Bronchus fibroblast of lung (primary cell): ENCODE data around the gene TRIM5. TPM values are rescaled to one million over a fixed set of nuclear protein-coding genes. Genes with fewer than 3 reads are reported as not detected.

ENCODE experiments used
- total RNA-seq: library from RNA; depleted of rRNA; stranded (reverse); fragments of >200 nt; gene quantifications from 2 replicates; pipeline ENCODE4 v1.2.3, GENCODE V29; 2015

The TRIM5 gene
- 14.1 and 15.6 TPM in 2 replicates for total RNA-seq

GRCh38 chr11:5684646-5685362 is at the start of gene TRIM5:
Gene TRIM5, minus strand, starts transcription at chr11:5685074. Its CDS starts 4,897 bp downstream, at chr11:5680177.

GRCh38 chr11:5689551-5689983 is 4.7 kb upstream of the TRIM5 start, which contains the start of gene TRIM22:
Gene TRIM22, plus strand, starts transcription at chr11:5689790. Its CDS starts 6,443 bp downstream, at chr11:5696233.

GRCh38 chr11:5624489-5625279 is 60.2 kb downstream of the TRIM5 start, which contains the start of gene TRIM34:
Gene TRIM34, plus strand, starts transcription at chr11:5625001. Its CDS starts 7,331 bp downstream, at chr11:5632332.

Other genes starting within 250 kb of the TRIM5 start
- not detected in 2 replicates for gene OR51I1, start 243.6 kb downstream of the TRIM5 start, total RNA-seq
- gene OR51I2, start 235.8 kb downstream of the TRIM5 start, total RNA-seq: not detected in 2 replicates
- not detected in 2 replicates for gene OR52D1, start 196.4 kb downstream of the TRIM5 start, total RNA-seq
- gene UBQLN3, start 175.1 kb downstream of the TRIM5 start, total RNA-seq: not detected in 2 replicates
- gene UBQLNL, start 168.4 kb downstream of the TRIM5 start, total RNA-seq: under 0.01 and 0.17 TPM in 2 replicates
- not detected in 2 replicates for gene OR52H1, start 136.5 kb downstream of the TRIM5 start, total RNA-seq
- not detected in 2 replicates for gene OR52B6, start 104.2 kb downstream of the TRIM5 start, total RNA-seq
- gene TRIM6, start 88.4 kb downstream of the TRIM5 start, total RNA-seq: 3.7 TPM in 2 replicates
- 2.4 TPM in 2 replicates for gene TRIM34, start 60.1 kb downstream of the TRIM5 start, total RNA-seq
- 5.8 and 7.6 TPM in 2 replicates for gene TRIM22, start 4.7 kb upstream of the TRIM5 start, total RNA-seq
- gene OR56B1, start 51.4 kb upstream of the TRIM5 start, total RNA-seq: not detected in 2 replicates
- not detected in 2 replicates for gene OR52N4, start 69.2 kb upstream of the TRIM5 start, total RNA-seq
- not detected in 2 replicates for gene OR52N5, start 98.3 kb upstream of the TRIM5 start, total RNA-seq
- not detected in 2 replicates for gene OR52N1, start 106.2 kb upstream of the TRIM5 start, total RNA-seq
- gene OR52N2, start 123.8 kb upstream of the TRIM5 start, total RNA-seq: not detected in 2 replicates
- not detected in 2 replicates for gene OR52E6, start 156.8 kb upstream of the TRIM5 start, total RNA-seq
- not detected in 2 replicates for gene OR52E8, start 172.6 kb upstream of the TRIM5 start, total RNA-seq
- not detected in 2 replicates for gene OR52E4, start 195.6 kb upstream of the TRIM5 start, total RNA-seq
- gene OR52E5, start 208.1 kb upstream of the TRIM5 start, total RNA-seq: not detected in 2 replicates